GM18508 (cell line): Measurements from ENCODE around the gene ACIN1.

Experiments used
- ATAC-seq: cut with Tn5 transposase; IDR thresholded peaks from one replicate; pipeline ENCODE4 v1.9.1; 2021; ENCODE audit warnings: moderate number of reproducible peaks; ENCODE audit not compliant: insufficient read depth, unreplicated experiment

The ACIN1 gene

GRCh38 chr14:23094666-23095195 lies at the start of gene ACIN1:
TSS of gene ACIN1 (minus strand) at chr14:23095136. CDS start at chr14:23095112, 24 bp downstream.
- ATAC-seq, result peak; percentile 25

GRCh38 chr14:23143911-23144310 lies 49.0 kb upstream of the ACIN1 start:
- no peak for ATAC-seq

- ATAC-seq, result no peak
These were observed 47.9 kb upstream of the ACIN1 start for GRCh38 chr14:23142826-23143225.

- ATAC-seq, result no peak
These were observed 46.9 kb upstream of the ACIN1 start for GRCh38 chr14:23141706-23142444.

- ATAC-seq, result no peak
These were observed 45.4 kb upstream of the ACIN1 start for GRCh38 chr14:23140371-23140770.

GRCh38 chr14:23139874-23140273 lies 44.9 kb upstream of the ACIN1 start:
- no peak for ATAC-seq

GRCh38 chr14:23137813-23138535 lies 43.0 kb upstream of the ACIN1 start:
- no peak for ATAC-seq

GRCh38 chr14:23137192-23137812 lies 42.4 kb upstream of the ACIN1 start:
- no peak for ATAC-seq

- ATAC-seq, result no peak
These were observed 41.7 kb upstream of the ACIN1 start for GRCh38 chr14:23136566-23137133.

- no peak for ATAC-seq
These were observed 38.0 kb upstream of the ACIN1 start for GRCh38 chr14:23132970-23133369.

- no peak for ATAC-seq
These were observed 36.5 kb upstream of the ACIN1 start for GRCh38 chr14:23131482-23131881.

GRCh38 chr14:23130871-23131270 lies 35.9 kb upstream of the ACIN1 start:
- ATAC-seq, result no peak

- no peak for ATAC-seq
These were observed 34.9 kb upstream of the ACIN1 start for GRCh38 chr14:23129759-23130316.

GRCh38 chr14:23128969-23129758 lies 34.2 kb upstream of the ACIN1 start:
- no peak for ATAC-seq

- no peak for ATAC-seq
These were observed 32.9 kb upstream of the ACIN1 start for GRCh38 chr14:23127861-23128260.

- ATAC-seq, result no peak
These were observed 31.8 kb upstream of the ACIN1 start for GRCh38 chr14:23126548-23127278.

GRCh38 chr14:23125933-23126524 lies 31.1 kb upstream of the ACIN1 start:
- no peak for ATAC-seq

GRCh38 chr14:23125011-23125410 lies 30.1 kb upstream of the ACIN1 start:
- no peak for ATAC-seq
